Retina (tissue), 1 donor: Measurements from ENCODE around the gene PTPRN2.
"Not testable (repeated sequence)": the region's sequence is repeated elsewhere in the genome, so short reads cannot be mapped to it uniquely, and the experiment has no call there.

Source experiments
- DNase-seq: peaks from one replicate; pipeline ENCODE4 v3.0.0-alpha.2; 2016

PTPRN2 gene

GRCh38 chr7:157675427-157675927 is 912.1 kb downstream of the PTPRN2 start:
- DNase-seq = no peak

DNA sequence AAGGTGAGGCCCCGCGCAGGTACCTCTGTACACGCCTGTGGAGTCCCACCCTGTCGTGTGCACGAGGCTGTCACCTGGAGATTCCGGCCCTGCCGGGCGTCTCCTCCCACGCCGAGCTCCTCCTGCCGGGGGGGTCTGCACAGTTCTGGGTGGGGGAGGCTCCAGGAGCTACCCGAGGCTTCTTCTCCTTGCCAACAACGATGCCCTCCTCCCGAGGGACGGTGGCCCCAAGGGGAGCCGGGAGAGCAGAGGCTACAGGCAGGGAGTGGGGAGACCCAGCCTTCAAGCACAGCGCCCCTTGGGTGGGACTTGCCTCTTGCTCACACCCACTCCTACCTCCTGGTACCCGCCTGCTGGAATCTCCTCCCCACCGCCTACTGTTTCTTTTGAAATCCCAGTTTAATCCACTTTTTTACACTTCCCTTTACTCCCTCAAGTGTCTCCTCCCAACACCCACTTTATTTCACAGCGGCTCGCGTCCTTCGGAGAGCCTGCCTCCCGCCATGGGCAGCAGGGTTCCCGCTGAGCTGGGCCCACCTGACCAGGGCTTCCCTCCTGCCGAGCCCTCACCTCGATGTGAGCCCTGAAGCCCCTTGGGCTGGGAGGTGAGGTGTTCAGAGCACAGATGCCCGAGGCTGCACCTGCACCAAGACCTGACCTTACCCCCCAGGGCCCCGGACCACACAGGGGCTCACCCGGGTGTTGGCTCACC is 912.8 kb downstream of the PTPRN2 start:
- no peak for DNase-seq

DNA sequence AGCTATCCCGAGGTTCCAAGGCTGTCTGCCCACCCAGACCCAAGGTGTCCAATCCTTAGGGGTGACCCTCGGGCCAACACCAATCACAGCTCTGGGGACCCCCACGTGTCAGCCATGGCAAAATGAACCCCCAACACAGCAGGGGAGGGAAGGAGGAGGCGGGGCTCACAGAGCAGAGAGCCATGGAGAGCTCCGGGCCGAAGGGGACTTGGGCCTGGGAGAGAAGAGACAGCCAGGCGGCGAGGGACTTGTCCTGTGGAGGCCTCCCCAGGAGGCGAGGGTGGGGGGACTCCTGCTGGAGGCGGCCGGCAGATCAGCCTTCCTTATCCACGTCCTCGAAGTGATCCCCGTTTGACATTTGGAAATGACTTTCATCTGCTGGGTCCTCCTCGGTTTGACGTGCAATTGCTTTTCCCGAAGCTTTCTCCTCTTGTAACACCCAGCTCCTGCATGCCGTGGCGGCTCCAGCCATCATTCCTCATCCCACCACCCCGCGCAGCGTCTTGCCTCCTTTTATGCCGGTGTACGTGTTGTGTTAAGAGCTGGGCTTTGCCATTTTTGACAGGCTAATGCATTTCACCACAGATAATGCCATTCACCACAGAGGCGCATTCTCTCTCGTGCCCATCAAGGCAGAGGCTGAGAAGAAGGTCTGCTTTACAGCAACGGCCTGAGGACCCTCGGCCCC is 913.5 kb downstream of the PTPRN2 start:
- DNase-seq = no peak

- no peak for DNase-seq
Measured at GRCh38 chr7:157673573-157673972, 914.0 kb downstream of the PTPRN2 start.

GRCh38 chr7:157671358-157672255 is 916.0 kb downstream of the PTPRN2 start:
- peak; percentile 41 for DNase-seq

GRCh38 chr7:157670490-157671357 is 916.9 kb downstream of the PTPRN2 start:
- DNase-seq = no peak

DNA sequence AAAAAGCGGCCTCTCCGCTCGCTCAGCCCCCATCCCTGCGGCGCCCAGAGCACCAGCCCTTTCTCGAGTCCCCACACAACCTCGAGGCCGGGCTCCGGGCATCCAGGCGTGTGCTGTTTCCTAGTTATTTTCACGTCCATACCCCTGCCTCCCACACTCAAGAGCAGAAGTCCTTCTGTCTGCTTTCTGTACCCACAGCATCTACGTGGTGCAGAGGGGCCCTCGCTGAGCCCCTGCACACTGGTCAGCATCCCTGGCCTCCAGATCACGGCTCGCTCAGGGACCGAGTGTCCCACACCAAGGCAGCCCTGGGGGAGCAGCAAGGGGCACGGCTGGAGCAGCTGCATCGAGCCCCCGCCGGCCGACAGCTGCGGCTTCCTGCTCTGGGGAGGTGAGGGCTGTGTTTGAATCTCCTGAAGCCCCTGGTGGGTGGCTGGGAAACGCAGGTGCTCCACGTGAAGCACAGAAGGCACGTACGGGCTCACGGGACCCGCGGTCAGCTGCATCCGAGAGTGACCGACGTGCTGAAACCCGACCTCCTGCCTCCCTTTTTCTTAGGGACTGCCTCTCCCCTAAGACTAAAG is 917.8 kb downstream of the PTPRN2 start:
- DNase-seq = peak; percentile 54

- no peak for DNase-seq
Measured at GRCh38 chr7:157668884-157669767, 918.5 kb downstream of the PTPRN2 start.

DNA sequence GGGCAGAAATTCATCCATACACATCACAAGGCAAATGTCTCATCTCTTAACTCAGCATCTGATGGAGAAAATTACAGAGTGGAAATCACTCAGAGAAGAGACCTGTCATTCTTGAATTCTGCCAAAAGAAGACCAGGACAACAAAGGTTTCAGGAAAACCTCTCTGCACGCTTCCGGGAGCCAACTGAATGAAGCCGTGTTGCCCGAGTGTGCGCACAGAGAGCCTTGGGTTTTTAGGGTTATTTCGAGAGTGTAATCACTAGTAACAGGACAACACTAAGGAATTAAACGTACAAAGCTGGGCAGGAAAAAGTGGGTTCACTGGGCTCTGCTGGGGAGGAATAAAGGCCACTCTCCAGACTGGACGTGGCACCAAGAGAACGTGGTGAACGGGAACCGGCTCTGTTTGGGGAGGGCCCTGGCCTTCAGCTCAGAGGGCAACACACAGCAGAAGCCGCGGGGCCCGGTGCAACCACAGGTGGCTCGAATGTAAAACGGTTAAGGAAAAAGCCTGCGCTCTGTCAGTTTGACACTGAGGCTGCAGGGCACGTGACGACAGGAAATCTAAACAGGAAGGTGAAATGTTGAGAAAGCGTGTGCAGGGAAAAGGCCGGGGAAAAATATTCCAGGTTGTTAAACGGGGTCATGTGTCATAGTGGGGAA is 919.3 kb downstream of the PTPRN2 start:
- DNase-seq = no peak

- no peak for DNase-seq
Measured at GRCh38 chr7:157667731-157668130, 919.9 kb downstream of the PTPRN2 start.

GRCh38 chr7:157667261-157667660 is 920.4 kb downstream of the PTPRN2 start:
- DNase-seq = no peak

- no peak for DNase-seq
Measured at GRCh38 chr7:157666530-157667040, 921.0 kb downstream of the PTPRN2 start.

DNA sequence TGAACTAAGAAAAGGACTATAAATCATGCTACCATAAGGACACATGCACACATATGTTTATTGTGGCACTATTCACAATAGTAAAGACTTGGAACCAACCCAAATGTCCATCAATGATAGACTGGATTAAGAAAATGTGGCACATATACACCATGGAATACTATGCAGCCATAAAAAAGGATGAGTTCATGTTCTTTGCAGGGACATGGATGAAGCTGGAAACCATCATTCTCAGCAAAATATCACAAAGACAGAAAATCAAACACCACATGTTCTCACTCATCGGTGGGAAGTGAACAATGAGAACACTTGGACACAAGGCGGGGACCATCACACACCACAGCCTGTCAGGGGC is 922.0 kb downstream of the PTPRN2 start:
- not testable (repeated sequence) for DNase-seq

DNA sequence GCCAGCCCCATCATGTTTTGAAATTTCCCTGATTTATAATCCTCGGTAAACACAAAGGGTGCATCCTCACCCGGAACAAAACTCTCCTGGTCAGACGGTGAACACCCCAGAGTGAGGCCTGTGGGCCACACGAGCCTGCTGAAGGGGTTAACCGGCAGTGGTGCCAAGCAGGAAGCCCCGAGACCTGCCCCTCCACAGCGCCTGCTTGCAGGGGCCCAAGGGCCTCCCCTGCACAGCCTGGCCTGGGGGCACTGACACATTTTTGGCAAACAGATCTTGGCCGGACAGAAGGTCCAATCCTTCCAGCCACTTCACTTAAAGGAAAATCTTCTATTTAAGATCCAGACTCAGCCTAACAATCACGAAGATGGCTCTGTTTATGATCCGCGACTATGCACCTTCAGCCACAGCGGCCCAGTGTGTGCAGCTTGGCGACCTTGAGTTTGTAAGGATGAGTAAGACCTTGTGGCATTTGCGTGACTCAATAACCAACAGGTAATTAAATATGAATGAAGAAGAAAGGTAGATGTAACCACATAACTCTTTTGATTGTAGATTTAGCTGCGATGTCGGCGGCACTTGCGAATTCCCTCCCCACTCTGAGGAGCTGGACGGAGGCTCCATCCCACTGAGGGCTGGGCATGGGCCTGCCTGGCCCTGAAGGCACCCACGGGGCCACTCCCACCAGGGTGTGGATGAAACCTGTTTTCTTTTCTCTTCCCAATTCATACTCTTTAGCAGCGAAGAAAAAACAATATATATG is 922.6 kb downstream of the PTPRN2 start:
- DNase-seq = no peak

GRCh38 chr7:157664034-157664433 is 923.6 kb downstream of the PTPRN2 start:
- DNase-seq = no peak

GRCh38 chr7:157662981-157663716 is 924.5 kb downstream of the PTPRN2 start:
- DNase-seq = peak; percentile 56

DNA sequence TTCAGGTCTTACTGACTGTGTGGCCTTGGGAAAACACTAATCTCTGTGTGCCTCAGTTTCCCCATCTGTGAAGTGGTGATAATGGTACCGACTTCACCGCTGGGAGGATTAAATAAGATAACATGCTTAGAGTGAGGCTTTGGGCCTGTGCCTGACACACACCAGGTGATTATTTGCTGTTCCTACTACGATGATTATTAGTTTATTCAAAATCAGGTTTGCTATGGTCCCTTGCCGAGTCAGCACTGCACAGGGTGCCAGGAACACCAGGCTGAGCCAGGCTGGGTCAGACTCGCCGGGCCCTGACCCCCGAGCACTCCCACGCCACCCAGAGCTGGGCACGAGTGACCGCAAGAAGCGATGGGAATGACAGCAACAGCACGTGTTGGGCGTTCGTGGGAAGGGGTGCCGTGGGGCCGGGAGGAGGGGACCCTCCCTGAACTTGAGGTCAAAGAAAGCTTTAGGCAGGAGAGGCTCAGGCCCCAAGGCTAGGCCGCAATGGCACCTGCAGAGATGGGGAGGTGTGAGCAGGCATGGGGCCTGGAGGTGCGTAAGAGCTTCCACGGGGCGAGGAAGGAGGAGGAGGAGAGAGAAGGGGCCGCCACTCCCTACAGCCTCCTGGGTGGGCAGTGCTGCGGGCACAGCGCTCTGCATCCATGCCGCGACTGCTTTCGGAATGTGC is 925.4 kb downstream of the PTPRN2 start:
- DNase-seq = no peak

DNA sequence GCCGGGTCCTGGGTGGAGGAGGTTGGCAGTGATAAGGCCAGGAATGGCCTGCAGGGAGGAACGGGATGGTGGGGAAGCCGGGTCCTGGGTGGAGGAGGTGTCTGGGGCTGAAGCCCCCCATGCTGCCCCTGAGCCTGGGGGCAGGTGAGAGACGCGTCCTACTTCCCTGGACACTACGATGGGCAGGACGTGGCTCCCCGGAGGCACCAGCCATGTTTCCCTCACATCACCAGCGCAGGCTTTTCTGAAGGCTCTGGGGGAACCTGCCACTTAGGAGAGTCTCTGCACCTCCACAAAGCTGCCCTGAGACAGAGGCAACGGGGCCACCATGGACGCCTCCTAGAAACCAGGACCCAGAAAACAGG is 926.0 kb downstream of the PTPRN2 start:
- no peak for DNase-seq
